GM18508 (cell line): ENCODE measurements around the gene RGP1.

Source experiments
- ATAC-seq: cut with Tn5 transposase; IDR thresholded peaks from one replicate; pipeline ENCODE4 v1.9.1; 2021; ENCODE audit warnings: moderate number of reproducible peaks; ENCODE audit not compliant: insufficient read depth, unreplicated experiment

Gene RGP1

DNA sequence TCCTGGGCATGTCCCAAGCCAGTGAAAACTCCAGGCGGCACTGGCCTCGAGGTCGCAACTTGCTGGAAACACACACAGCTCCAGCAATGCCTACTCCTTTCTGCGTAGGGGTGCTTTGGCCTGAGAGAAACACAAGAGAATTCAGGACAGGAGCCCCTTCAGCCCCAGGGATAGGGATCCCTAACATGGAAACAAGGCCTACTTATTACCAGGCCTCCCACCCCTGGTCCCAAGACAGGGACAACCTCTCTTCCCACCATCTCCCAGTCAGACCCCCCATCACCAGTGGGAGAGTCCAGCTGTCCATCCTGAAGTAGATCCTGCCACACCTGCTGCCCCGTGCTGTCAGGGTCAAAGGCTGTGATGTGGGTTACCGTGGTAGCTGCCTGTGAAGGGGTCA is 8.8 kb upstream of the RGP1 start:
- ATAC-seq: no peak

DNA sequence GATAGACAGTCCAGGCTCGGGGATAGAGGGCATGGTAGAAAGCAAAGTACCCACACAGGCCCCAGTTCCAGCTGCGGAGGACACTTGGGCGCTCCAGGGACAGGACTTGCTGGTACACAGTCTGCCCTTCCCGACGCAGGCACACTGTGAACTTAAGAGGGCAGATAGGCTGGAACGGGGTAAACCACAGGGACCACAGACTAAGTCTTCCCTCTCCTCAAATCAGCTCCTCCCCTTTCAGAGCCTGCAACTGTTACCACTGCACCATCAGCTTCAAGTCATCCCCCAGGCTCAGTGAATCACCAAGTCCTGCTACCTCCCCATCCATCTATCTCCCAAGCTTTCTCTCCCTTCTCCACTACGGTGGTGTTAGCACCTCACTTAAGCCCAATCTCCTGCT is 7.3 kb upstream of the RGP1 start:
- no peak for ATAC-seq

DNA sequence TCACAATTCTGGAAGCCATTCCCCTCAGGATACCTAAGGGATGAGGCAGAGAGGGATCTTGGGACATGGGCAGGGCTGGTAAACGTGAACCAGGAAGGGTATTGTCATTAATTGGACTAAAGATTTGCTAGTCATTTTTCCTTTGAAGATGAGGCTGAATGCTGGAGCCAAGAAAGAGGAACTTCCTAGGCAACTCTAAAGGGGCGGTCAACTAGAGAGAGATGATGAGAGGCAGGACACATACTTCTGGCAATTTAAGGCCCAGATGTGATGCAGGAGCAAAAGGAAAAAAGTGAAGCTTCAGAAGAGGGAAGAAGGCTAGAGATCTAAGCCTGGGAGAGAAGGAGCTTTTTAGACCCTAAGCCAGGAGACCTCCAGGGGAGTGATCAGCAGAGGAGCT is 5.6 kb upstream of the RGP1 start:
- ATAC-seq: no peak

DNA sequence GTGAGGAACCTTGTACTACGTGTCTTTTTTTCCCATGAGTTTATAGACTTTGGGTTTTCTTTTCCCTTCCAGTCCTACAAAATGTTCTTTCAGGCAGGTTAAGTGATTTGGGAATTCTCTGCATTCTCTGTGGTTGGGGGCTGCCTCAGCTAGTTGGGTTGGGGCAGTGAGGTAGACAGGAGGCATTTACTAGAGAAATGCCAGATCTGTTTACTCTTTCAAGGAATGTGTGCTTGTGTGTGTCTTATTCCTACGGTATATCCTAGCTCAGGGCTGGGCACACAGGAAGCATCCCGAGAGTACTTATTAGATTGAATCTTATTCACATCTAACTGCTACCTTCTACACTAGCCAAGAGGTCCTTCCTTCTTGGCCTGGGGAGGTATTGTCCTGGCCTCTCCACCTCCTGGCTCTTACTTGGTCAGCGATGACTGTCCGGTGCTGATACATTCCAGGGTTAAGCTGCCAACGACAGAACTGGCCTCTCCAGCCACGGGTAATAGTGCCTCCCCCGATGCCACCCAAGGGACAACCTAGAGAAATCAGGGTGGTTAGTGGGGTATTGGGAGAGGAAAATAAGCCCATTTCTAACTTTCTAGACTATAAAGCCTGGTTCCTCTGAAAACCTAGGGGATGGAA is 5.1 kb upstream of the RGP1 start:
- no peak for ATAC-seq

DNA sequence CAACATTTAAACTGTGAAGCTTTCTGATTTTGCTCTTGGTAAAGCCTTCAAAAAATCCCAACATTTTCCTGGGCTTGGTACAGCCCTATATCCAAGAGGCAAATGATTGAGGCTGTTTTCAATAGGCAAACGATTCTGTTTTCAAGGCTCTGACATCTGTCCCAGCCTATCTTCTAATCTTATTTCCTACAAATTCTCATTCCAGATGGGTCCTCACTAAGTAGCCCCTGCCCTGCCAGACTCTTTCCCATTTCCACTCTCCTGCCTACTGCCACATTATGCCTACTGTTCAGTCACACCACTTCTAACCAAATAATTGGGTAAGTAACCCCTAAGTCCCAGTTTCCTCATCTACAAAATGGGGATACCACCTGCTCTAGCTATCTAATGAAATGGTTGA is 3.5 kb upstream of the RGP1 start:
- ATAC-seq: no peak

DNA sequence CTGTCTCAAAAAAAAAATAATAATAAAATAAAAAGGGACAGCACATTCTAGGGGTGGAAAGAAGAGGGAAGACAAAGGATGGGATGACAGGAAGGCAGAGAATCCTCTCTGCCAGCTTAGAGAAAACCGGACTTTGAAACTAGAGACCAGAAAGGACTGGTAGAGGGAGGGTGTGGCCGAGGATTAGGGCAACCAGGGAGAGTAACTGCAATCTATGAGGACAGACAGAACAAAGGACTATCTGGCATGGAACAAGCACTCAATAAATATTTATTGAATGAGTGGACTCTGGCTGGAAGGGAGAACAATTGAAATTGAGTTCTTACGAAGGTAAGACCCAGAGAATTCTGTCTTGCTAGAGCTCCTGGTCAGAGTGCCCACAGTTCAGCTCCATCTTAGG is 2.5 kb upstream of the RGP1 start:
- no peak for ATAC-seq

DNA sequence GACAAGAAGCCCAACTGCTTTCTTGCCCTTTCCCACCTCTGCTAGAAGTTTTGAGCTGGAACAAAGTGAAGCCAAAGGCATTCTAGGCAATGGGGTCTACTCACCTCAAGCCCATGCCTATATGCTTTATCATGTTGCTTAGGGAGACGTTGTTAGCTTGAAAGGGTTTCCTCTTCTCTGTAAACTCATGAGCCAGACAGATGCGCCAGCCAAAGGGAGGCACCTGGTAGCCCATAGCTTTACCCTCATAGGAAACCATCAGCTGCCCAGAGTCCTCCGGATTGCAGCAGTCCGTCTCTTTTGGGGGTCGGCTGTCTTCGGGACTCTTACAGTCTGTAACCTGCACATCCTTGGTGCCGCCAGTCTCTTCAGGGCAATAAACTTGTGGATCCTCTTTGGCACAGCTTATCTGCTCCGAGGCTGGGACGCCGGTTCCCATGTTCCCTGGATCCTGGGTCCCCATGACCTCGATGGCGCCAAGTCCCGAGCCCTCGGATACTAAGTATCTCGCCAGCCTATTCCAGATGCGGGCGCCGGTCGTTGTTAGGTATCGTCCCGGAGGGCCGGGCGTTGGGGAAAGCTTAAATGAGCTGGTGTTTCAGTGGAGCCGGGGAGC is 737 bp upstream of the RGP1 start:
- no peak for ATAC-seq

DNA sequence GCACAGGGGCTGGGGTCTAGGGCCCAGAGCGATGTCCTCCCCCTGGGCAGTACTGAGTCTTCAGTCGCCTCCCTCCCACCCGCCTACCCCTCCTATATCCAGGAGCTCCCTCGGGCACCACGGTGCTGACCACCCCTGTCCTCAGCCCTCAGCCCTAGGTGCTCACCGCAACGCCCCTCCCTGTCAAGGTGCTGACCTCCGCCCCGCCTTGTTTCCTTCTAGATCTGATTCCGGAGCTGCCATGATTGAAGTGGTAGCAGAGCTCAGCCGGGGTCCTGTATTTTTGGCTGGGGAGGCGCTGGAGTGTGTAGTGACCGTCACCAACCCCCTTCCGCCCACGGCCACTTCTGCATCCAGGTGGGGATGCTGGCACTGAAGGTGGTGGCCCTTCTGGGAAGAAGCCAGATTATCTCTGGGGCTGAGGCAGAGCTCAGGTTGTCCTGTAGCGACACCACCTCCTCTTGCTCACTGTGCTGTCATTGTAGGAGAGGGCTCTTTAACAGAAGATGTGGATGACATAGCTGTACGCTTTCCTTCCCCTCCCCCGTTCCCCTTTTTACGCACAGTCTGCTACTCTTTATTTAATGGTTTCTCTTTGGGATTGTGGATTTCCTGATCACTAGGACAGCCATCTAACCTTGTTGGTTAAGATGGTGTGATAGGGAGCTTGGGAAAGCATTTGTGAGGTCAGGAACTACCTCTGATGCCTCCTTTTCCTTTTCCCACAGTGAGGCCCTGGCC is 598 bp downstream of the RGP1 start:
- no peak for ATAC-seq

DNA sequence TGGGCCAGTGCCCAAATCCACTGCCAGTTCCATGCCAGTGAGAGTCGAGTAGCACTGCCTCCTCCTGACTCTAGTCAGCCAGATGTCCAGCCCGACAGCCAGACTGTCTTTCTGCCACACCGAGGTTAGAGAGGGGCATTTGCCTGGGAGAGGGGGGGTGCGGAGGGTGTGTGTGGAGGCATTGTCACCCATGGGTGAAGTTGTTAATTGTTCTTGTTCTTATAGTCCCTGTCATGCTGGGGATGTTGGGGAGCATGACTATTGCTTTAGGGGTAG is 1.1 kb downstream of the RGP1 start:
- no peak for ATAC-seq

DNA sequence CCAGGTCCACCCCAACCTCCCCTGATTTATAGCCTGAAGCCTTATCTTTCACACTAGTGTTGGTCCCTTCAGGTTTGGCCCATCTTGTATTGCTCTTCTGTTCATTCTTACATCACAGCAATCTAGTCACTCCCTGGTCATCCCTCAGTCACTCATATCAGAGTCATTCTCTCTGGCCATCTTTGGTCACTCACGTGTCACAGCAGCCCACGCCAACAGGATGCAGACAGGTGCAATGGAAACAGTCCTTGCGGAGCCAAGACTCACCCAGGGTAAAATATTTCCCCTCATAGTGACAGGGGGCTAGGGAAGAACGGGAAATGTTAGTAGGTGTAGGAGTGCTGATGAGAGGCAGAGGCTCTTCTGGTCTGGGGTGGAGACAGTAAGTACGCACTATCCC is 4.4 kb downstream of the RGP1 start:
- no peak for ATAC-seq

DNA sequence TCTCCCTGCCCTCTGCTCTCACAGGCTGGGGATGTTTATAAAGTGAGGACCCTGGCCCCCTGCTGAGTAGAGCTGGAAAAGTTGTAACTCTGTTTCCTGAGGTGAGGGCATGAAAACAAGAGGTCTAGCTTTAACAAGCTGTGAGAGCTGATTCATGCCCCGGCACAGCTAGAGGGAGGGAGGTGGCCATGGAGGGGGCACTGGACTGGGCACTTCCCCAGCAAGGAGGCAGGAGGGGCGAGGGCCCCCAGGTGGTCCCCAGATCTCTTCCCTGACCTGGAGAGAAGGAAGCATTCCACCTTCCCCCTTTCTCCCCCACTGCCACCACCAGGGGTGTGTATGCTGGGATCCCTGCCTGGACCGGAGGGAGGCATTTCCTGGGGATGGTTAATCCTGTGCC is 5.2 kb downstream of the RGP1 start, which contains the start of gene MSMP:
Gene MSMP, minus strand, starts transcription at position 13 of the 400 bp plus-strand sequence. CDS start 147 bp downstream, outside the sequence.
- ATAC-seq: no peak

DNA sequence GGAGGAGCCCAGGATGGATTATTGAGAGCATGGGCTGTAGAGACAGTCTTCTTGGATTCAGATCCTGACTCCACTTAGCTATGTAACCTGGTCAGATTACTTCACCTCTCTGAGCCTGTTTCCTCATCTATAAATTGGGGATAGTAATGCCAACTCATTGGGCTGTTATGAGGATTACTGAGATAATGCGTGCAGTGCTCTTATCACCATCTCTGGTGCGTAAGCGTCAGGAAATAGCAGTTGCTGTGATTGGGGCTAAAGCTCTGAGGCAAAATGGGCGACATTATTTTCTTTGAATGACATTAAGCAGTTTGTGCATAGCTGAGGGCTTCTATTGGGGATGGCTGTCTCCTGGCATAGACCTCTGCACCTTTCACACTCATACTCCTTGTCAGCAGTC is 6.0 kb downstream of the RGP1 start:
- no peak for ATAC-seq

DNA sequence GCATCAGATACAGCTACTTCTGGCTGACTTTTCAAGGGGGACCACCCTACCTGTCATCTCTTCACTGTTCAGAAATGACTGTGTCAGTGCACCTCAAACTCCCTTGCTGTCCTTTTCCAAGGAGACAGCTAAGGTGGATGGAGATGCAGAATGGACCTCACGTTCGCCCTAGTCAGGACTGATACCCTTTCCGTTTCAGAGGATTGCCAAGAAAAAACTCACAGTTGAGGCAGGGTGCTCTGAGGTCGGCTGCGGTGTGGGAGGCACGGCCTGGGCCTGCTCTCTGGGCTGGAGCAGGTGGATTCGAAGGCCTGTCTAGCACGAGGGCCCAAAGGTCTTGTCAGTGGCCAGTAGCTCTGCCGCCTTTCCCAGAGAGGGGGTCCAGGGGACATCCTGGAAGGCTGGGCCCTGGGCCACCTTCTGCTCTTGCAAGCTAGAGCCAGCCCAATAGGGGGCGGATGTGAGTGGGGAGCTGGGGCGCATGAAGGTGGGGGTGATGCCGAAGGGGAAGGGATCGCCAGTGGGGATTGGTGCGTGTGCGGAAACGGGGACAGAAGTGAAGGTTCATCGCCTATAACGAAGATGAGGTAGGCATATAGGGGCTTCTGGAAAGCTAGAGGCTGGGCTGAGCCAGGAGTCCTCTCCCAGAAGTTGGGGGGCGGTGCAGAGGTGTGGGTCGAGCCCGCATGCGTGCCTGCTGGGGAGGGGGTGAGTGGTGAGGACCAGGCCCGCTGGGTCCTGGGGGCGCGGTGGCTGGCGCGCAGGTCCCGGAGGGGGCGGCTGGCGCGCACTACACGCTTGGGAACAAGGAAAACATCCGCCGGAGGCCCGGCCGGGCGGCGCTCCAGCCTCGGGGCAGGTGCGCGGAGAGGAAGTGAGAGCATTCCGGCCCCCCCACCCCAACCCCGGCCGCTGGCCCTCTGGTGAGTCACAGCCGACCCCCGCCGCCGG is 7.5 kb downstream of the RGP1 start:
- ATAC-seq: no peak

DNA sequence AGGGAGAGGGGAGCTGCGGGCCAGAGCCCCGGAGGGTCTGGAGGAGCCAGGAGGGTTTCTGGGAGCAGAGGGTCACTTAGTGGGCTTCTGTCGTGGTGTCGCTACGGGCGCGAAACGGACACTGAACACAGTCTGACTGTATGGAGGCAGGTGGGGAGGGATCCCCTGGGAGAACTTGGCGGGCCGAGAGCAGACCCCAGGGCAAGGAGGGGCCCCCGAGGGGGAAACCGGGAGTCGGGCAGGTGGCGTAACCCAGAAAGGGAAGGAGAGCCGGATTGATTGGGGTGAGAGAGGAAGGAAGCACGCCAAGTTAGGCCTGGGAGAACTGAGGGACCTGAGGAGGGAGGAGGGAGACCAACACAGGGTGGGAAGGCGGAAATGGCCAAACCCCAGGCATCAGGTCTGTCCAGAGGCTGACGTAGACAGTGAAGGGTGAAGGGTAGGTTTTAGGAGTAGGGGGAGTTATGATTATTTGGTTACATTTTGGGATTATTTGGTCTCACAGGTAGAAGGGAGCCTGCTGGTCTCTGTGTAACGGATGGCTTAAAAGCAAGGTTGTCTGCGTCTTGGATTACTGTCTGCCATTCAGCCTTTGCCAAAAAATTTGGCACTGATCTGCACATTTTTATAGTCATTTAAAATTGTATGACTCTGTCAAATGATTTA is 8.3 kb downstream of the RGP1 start:
- no peak for ATAC-seq

DNA sequence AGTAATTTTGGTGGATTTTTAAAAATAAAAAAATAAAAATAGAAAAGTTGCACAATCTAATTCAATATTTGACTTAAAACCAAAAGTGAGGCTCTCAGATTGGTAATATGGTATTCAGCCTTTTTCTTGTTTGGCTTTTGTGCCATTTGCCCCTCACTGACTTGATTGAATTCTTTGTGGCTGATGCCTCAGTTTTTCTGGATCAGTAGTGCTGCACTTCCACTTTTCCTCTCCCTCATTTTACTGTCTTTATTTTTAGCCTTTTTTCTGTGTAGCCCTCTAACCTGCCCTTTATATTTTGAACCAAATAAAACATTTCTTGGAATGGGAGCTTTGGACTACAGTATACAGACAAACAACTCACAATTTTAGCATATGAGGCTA is 8.8 kb downstream of the RGP1 start:
- ATAC-seq: no peak

DNA sequence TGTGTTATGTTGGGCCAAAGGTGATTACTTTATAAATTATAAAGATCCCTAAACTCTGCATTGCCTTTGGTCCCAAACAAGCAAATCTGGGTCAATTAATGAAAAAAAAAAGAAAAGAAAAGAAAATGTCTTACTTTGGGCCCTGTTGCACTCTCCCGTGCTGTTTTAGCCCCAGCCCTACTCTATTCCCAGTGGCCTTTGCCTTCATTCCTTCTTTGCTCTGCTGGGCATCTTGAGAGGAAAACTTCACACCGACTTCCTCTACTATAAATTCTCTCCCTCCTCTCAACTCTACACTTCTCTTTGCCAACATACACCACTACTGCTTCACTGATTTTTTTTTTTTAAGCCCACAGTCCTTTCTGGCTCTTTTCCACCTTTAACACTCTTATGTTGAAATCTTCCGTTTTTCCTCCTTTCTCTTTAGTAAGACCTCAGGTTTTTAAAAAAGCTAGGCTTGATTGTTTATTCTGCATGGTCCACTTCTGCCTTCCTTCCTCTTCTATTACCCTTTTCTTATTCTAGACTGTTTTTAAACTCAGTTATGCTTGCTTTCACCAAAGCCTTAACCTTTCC is 9.5 kb downstream of the RGP1 start:
- ATAC-seq: no peak

DNA sequence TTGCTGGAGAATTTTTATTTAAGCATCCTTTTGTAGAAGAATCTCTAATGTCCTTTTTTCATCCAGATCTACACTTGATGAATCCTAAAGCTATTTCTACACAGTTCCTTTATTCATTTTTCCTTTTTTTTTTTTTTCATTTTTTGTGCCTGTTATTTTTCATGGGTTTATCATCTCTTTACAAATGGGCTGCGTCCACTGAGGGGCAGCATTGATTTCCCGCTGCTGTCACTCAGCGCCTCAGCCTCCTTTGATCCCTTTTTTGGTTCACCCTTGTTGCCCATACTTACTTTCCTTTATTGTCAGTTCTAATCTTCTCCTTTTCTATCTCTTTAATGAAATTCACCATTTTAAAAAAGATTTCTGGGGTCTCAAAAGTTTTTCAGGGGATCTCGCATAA is 10.7 kb downstream of the RGP1 start:
- no peak for ATAC-seq

DNA sequence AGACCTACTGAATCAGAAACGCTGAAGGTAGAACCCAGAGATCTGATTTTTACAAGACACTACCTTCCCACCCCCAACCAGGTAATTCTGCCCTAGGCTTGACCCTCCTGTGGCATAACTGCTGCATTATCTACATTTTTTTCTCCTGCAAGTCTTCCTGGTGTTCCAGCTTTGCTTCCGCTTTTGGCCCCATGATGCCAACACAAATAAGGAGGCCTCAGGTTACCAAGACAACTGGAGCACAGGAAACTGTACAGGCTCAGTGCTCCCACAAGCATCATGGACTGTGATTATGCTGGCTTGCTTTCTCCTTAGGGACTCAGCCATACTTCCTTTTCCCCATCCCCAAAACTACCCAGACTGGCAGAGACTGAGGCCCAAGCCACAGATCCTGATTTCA is 11.6 kb downstream of the RGP1 start:
- no peak for ATAC-seq

DNA sequence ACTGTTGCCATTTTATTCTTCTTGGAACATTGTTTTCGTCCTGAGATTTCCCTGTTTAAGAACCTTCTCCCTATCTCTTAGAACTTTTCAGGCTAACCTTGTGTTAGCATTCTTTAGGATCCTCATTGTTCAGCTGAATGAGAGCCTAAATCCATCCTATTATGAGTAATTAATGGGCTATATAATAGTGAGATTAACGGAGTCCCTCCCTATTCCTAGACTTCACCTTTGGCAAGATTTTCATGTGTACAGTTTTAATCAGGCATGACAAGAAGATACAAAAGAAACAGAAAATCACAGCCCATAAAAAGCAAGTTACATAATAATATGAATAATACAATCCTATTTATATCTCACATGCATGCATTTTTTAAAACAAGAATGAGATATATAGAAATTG is 14.1 kb downstream of the RGP1 start:
- ATAC-seq: no peak

DNA sequence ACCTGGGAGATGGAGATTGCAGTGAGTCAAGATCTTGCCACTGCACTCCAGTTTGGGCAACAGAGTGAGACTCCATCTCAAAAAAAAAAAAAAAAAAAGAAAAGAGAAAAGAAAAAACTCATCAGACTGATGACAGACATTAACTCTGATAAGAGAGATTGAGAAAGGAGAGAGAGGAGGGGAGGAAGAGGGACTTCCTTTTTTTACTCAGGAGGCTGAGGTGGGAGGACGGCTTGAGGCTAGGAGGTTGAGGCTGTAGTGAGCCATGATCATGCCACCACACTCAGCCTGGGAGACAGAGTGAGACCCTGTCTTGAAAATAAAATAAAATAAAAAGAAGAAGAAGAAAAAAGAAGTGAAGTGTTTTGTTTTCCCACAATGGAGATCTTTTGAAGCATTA is 14.7 kb downstream of the RGP1 start:
- ATAC-seq: no peak
